Right atrium auricular region (tissue), 2 donors: Measurements from ENCODE around the gene CCDC141. TPM values are rescaled to one million over a fixed set of nuclear protein-coding genes. Genes with fewer than 3 reads are reported as not detected.

Experiments
- DNase-seq: peaks from one replicate; pipeline ENCODE4 v3.0.0-alpha.2; 2019; ENCODE audit warnings: low spot score
- H3K27ac ChIP-seq, 2 donors: fragments of 200-600 bp; sonication (generic); 1 replicate in 1 of 2; 2 replicates in 1 of 2; pipeline ENCODE4 v1.5.1; 2016 to 2019
- H3K27me3 ChIP-seq, 2 donors: fragments of 200-600 bp; sonication (generic); one replicate each; pipeline versions ENCODE4 v1.5.1 to v1.6.0; 2017 to 2019
- H3K36me3 ChIP-seq: fragments of 200-600 bp; sonication (generic); one replicate; pipeline ENCODE4 v1.5.1; 2016
- H3K4me1 ChIP-seq, 2 donors: fragments of 200-600 bp; sonication (generic); one replicate each; pipeline versions ENCODE4 v1.5.1 to v1.6.0; 2017 to 2019
- H3K4me3 ChIP-seq, 2 donors: fragments of 200-600 bp; sonication (generic); 1 replicate in 1 of 2; 2 replicates in 1 of 2; pipeline ENCODE4 v1.5.1; 2017 to 2019; ENCODE audit warnings: mild to moderate bottlenecking in 1 of 2, moderate library complexity in 1 of 2
- H3K9me3 ChIP-seq, 2 donors: fragments of 200-600 bp; sonication (generic); one replicate each; pipeline ENCODE4 v1.5.1; 2019
- CTCF ChIP-seq, 2 donors: fragments of 200-600 bp; sonication (generic); IDR thresholded peaks; one replicate each; pipeline ENCODE4 v1.5.1; 2019; ENCODE audit warnings: antibody characterized with exemption in 2 of 2
- total RNA-seq, 2 donors: library from RNA; depleted of rRNA; stranded (reverse); fragments of >200 nt; gene quantifications; one replicate each; pipeline ENCODE4 v1.1.0, GENCODE V29; 2016

The CCDC141 gene
- total RNA-seq, 2 donors from 2014 or later, result 28.9 to 146 TPM

- Histone ChIP-seq H3K4me3 (no peak overlapping the region), H3K36me3 (no peaks in the 10 kb centered on the region), H3K27ac (no peak overlapping the region), H3K9me3 (no peaks in the 10 kb centered on the region), H3K27me3 (no peaks in the 10 kb centered on the region), H3K4me1 (peaks cover 0 to 6% of the 10 kb centered on the region in 2 donors)
- no peak for TF ChIP-seq CTCF (IDR thresholded peaks at IDR 0.05)
- DNase-seq, result no peak
Measured at GRCh38 chr2:178951266-178952006, 98.5 kb downstream of the CCDC141 start.

DNA sequence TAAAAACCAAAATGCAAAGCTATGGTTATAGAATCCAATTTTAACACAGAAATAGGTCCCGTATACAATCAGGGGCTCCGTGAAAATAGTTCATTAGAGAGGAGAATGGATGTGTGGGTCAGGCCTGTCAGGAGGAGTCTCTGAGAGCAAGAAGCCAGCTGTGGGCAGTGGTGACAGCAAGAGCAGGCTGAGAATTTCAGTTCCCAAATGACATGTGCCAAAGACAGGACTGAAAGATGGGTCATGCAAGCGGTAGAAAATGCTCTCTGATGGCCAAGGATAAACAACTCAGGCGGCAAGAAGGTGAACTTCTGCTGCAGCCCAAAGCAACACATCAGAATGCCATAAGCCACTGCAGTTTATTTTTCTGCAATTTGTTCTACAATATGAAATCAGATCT, 100.4 kb downstream of the CCDC141 start:
- Histone ChIP-seq H3K4me3 (no peak overlapping the region), H3K27me3 (no peaks in the 10 kb centered on the region), H3K9me3 (no peaks in the 10 kb centered on the region), H3K4me1 (peaks cover 0 to 5% of the 10 kb centered on the region in 2 donors), H3K27ac (no peak overlapping the region), H3K36me3 (no peaks in the 10 kb centered on the region)
- TF ChIP-seq CTCF (IDR thresholded peaks at IDR 0.05), result no peak
- no peak for DNase-seq

DNA sequence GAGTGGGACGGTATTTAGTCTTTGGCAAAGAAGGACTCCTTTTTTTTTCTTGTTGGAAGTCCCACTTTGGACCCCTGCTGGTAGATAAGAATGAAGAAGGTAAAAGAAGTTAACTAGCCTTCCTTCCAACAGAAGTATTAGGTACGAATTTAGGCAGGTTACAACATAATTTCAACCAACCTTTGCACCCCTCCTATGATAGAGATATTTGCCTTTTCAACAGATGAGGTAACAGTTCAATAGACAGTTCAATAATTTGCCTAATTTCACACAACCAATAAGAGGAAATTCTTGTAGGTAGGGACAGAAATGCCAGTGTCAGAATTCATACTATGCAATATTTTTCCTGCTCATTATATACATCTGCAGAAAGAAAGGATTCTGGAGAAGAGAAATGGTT, 100.8 kb downstream of the CCDC141 start:
- Histone ChIP-seq H3K27ac (no peak overlapping the region), H3K4me3 (no peak overlapping the region), H3K36me3 (no peaks in the 10 kb centered on the region), H3K9me3 (no peaks in the 10 kb centered on the region), H3K4me1 (peaks cover 0 to under 1% of the 10 kb centered on the region in 2 donors), H3K27me3 (no peaks in the 10 kb centered on the region)
- no peak for DNase-seq
- no peak for TF ChIP-seq CTCF (IDR thresholded peaks at IDR 0.05)

- Histone ChIP-seq H3K27ac (no peak overlapping the region), H3K9me3 (no peaks in the 10 kb centered on the region)
- TF ChIP-seq CTCF (IDR thresholded peaks at IDR 0.05), result no peak
Measured at GRCh38 chr2:178947006-178947405, 102.9 kb downstream of the CCDC141 start.

DNA sequence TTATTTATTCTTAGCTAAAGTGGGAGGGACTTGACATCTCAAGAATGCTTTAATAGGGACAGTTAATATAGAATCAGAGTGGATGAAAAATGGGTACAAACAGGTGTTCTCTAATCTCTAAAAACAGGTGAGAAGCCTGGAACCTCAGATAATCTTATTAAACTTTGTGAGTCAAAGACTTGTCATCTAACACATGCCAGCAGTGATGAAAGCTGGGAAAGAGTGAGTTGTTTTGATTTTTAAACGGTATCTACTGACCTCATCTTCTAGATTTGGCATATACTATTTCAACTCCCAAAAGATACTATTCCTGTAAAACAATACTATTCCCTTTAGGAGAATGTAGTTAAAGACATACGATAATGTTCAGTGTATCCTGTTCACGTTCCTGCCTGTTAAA, 103.4 kb downstream of the CCDC141 start:
- H3K27ac ChIP-seq, result no peak overlapping the region
- H3K4me3 ChIP-seq, result no peak overlapping the region
- H3K4me1 ChIP-seq, result no peaks in the 10 kb centered on the region
- H3K27me3 ChIP-seq, result no peaks in the 10 kb centered on the region
- no peak for TF ChIP-seq CTCF (IDR thresholded peaks at IDR 0.05)
- no peak for DNase-seq
- no peaks in the 10 kb centered on the region for H3K36me3 ChIP-seq
- H3K9me3 ChIP-seq, result no peaks in the 10 kb centered on the region

More at GRCh38 chr2:178947006-178947405, 102.9 kb downstream of the CCDC141 start:
- Histone ChIP-seq H3K27me3 (no peaks in the 10 kb centered on the region), H3K36me3 (no peaks in the 10 kb centered on the region), H3K4me1 (no peaks in the 10 kb centered on the region), H3K4me3 (no peak overlapping the region)
- DNase-seq, result no peak

- no peaks in the 10 kb centered on the region for H3K27me3 ChIP-seq
- H3K4me1 ChIP-seq, result no peaks in the 10 kb centered on the region
- no peaks in the 10 kb centered on the region for H3K36me3 ChIP-seq
- TF ChIP-seq CTCF (IDR thresholded peaks at IDR 0.05), result no peak
- H3K4me3 ChIP-seq, result no peak overlapping the region
- H3K27ac ChIP-seq, result no peak overlapping the region
- no peak for DNase-seq
- no peaks in the 10 kb centered on the region for H3K9me3 ChIP-seq
Measured at GRCh38 chr2:178943745-178944144, 106.2 kb downstream of the CCDC141 start.
